BE2C (cell line): ENCODE data around the gene TRIM7.
A peak's percentile ranks its signal among the peaks of the same experiment; 100 is the strongest.
"Not testable (repeated sequence)": the region's sequence is repeated elsewhere in the genome, so short reads cannot be mapped to it uniquely, and the experiment has no call there.

Source experiments
- DNase-seq: peaks from one replicate; pipeline ENCODE4 v3.0.0-alpha.2; 2020
- H3K27me3 ChIP-seq: fragments of 250-450 bp; sonication (Bioruptor Pico); 2 replicates; pipeline ENCODE4 v1.5.1; 2020; ENCODE audit warnings: mild to moderate bottlenecking
- H3K36me3 ChIP-seq: fragments of 250-450 bp; sonication (Bioruptor Pico); 2 replicates; pipeline ENCODE4 v1.5.1; 2020; ENCODE audit warnings: mild to moderate bottlenecking
- H3K4me1 ChIP-seq: fragments of 250-450 bp; sonication (Bioruptor Pico); 2 replicates; pipeline ENCODE4 v1.5.1; 2020
- H3K4me3 ChIP-seq: 2 replicates; pipeline ENCODE4 v1.5.1; 2011; ENCODE audit warnings: low read depth, low read length
- H3K9me3 ChIP-seq: fragments of 250-450 bp; sonication (Bioruptor Pico); 2 replicates; pipeline ENCODE4 v1.5.1; 2020
- CTCF ChIP-seq: IDR thresholded peaks from 2 replicates; pipeline ENCODE4 v1.5.1; 2012; ENCODE audit warnings: mild to moderate bottlenecking, low read depth, low read length

Gene TRIM7

GRCh38 chr5:181181650-181182565, 23.1 kb downstream of the TRIM7 start:
- DNase-seq, result peak; percentile 81
- H3K36me3 ChIP-seq, result no peaks in the 10 kb centered on the region
- no peaks in the 10 kb centered on the region for H3K9me3 ChIP-seq
- peaks cover 5% of the 10 kb centered on the region; the same call in 1 of the 2 replicates for H3K4me1 ChIP-seq
- H3K4me3 ChIP-seq, result no peak overlapping the region
- no peaks in the 10 kb centered on the region for H3K27me3 ChIP-seq
- peak; percentile 85 for TF ChIP-seq CTCF

GRCh38 chr5:181177559-181177958, 27.4 kb downstream of the TRIM7 start:
- not testable (repeated sequence) for H3K36me3 ChIP-seq, H3K4me1 ChIP-seq, DNase-seq, H3K4me3 ChIP-seq, H3K27me3 ChIP-seq, H3K9me3 ChIP-seq

- no peaks in the 10 kb centered on the region for H3K27me3 ChIP-seq
- DNase-seq, result no peak
Measured at GRCh38 chr5:181176254-181176952, 28.6 kb downstream of the TRIM7 start.

GRCh38 chr5:181173420-181174342, 31.3 kb downstream of the TRIM7 start:
- TF ChIP-seq CTCF, result peak; percentile 7; the same call in 1 of the 2 replicates
- Histone ChIP-seq H3K9me3 (no peaks in the 10 kb centered on the region), H3K4me1 (no peaks in the 10 kb centered on the region), H3K4me3 (peak overlapping the region; percentile 78), H3K36me3 (no peaks in the 10 kb centered on the region), H3K27me3 (no peaks in the 10 kb centered on the region)
- DNase-seq, result peak; percentile 89

More at GRCh38 chr5:181176254-181176952, 28.6 kb downstream of the TRIM7 start:
- Histone ChIP-seq H3K9me3 (no peaks in the 10 kb centered on the region), H3K4me1 (no peaks in the 10 kb centered on the region), H3K4me3 (no peak overlapping the region), H3K36me3 (no peaks in the 10 kb centered on the region)
- no peak for TF ChIP-seq CTCF

GRCh38 chr5:181173027-181173419, 32.0 kb downstream of the TRIM7 start:
- H3K9me3 ChIP-seq, result no peaks in the 10 kb centered on the region
- H3K36me3 ChIP-seq, result no peaks in the 10 kb centered on the region
- no peak for DNase-seq
- no peaks in the 10 kb centered on the region for H3K4me1 ChIP-seq
- H3K27me3 ChIP-seq, result no peaks in the 10 kb centered on the region
- H3K4me3 ChIP-seq, result peak overlapping the region; percentile 78
- TF ChIP-seq CTCF, result peak; percentile 30

- no peaks in the 10 kb centered on the region for H3K36me3 ChIP-seq
- no peak for TF ChIP-seq CTCF
- H3K9me3 ChIP-seq, result no peaks in the 10 kb centered on the region
- no peaks in the 10 kb centered on the region for H3K27me3 ChIP-seq
- no peak overlapping the region for H3K4me3 ChIP-seq
- DNase-seq, result no peak
- no peaks in the 10 kb centered on the region for H3K4me1 ChIP-seq
Measured at GRCh38 chr5:181171782-181172181, 33.2 kb downstream of the TRIM7 start.
